Osteoblast (primary cell): Measurements from ENCODE around the gene DNAI4. TPM values are rescaled to one million over a fixed set of nuclear protein-coding genes. Genes with fewer than 3 reads are reported as not detected.

Experiments
- DNase-seq: peaks from one replicate; pipeline ENCODE4 v3.0.0; 2011; ENCODE audit warnings: low spot score, mixed read lengths; ENCODE audit not compliant: insufficient read length; ENCODE audit errors: missing footprints
- H2AFZ ChIP-seq: 2 replicates; pipeline ENCODE4 v1.6.0; 2011; ENCODE audit warnings: mild to moderate bottlenecking, low read length
- H3K27ac ChIP-seq: 2 replicates; pipeline ENCODE4 v1.5.1; 2011; ENCODE audit warnings: mild to moderate bottlenecking, low read depth, low read length, moderate library complexity
- H3K27me3 ChIP-seq: 2 replicates; pipeline ENCODE4 v1.6.0; 2012; ENCODE audit warnings: mild to moderate bottlenecking, control low read depth, inconsistent platforms, low read length, moderate library complexity; ENCODE audit not compliant: insufficient read depth
- H3K36me3 ChIP-seq: 2 replicates; pipeline ENCODE4 v1.5.1; 2011; ENCODE audit warnings: mild to moderate bottlenecking, low read length, control low read depth, moderate library complexity; ENCODE audit not compliant: insufficient read depth
- H3K4me1 ChIP-seq: 2 replicates; pipeline ENCODE4 v1.5.1; 2011; ENCODE audit warnings: mild to moderate bottlenecking, low read length, control low read depth, moderate library complexity; ENCODE audit not compliant: insufficient read depth
- H3K4me2 ChIP-seq: 2 replicates; pipeline ENCODE4 v1.6.0; 2011; ENCODE audit warnings: mild to moderate bottlenecking, low read length; ENCODE audit not compliant: insufficient read depth
- H3K4me3 ChIP-seq: fragments of 200-600 bp; sonication (generic); 3 replicates; pipeline ENCODE4 v1.5.1; 2012; ENCODE audit warnings: mild to moderate bottlenecking, low read length, inconsistent platforms; ENCODE audit not compliant: insufficient read depth
- H3K79me2 ChIP-seq: 2 replicates; pipeline ENCODE4 v1.6.0; 2012; ENCODE audit warnings: mild to moderate bottlenecking, low read length, control low read depth, inconsistent platforms; ENCODE audit not compliant: insufficient read depth
- H3K9me3 ChIP-seq: 2 replicates; pipeline ENCODE4 v1.5.1; 2011; ENCODE audit warnings: low read depth, low read length, control low read depth
- H4K20me1 ChIP-seq: 2 replicates; pipeline ENCODE4 v1.6.0; 2012; ENCODE audit warnings: mild to moderate bottlenecking, low read length, control low read depth; ENCODE audit not compliant: insufficient read depth
- CTCF ChIP-seq: IDR thresholded peaks from 2 replicates; pipeline ENCODE4 v1.5.1; 2011; ENCODE audit warnings: mild to moderate bottlenecking, low read depth, low read length, moderate library complexity; ENCODE audit errors: extremely low read depth
- total RNA-seq: library from RNA; depleted of rRNA; stranded (reverse); fragments of >200 nt; gene quantifications from 2 replicates; pipeline ENCODE4 v1.2.3, GENCODE V29; 2012

Gene DNAI4
- total RNA-seq, 1 donor, result 12.7 TPM

- no peaks in the 10 kb centered on the region for H3K4me1 ChIP-seq
These were observed 76.5 kb downstream of the DNAI4 start for GRCh38 chr1:66848193-66848592.

DNA sequence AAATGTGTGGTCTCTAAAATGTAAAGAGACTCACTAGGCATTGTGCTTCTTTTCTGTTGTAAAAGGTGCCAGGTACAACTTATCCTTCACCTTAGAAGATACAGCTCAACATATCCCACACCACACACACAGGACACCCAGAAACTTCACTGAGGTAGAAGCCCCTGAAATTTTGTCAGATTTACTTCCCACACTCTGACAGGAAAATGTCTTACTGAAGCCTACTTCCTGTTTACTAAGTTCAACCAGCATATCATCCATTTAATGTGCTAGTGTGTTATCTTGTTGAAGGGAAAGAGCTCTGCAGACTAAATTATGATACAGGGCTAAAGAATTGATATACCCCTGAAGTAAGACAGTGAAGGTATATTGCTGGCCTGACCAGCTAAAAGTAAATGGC is 83.7 kb downstream of the DNAI4 start:
- H3K79me2 ChIP-seq, result no peaks in the 10 kb centered on the region
- H3K27ac ChIP-seq, result no peak overlapping the region
- no peaks in the 10 kb centered on the region for H3K27me3 ChIP-seq
- H4K20me1 ChIP-seq, result no peaks in the 10 kb centered on the region
- H3K4me1 ChIP-seq, result no peaks in the 10 kb centered on the region
- DNase-seq, result no peak
- H2AFZ ChIP-seq, result no peak overlapping the region
- H3K36me3 ChIP-seq, result no peaks in the 10 kb centered on the region
- no peak overlapping the region for H3K4me3 ChIP-seq
- H3K4me2 ChIP-seq, result no peak overlapping the region
- H3K9me3 ChIP-seq, result no peaks in the 10 kb centered on the region
- TF ChIP-seq CTCF, result no peak

More at GRCh38 chr1:66848193-66848592, 76.5 kb downstream of the DNAI4 start:
- DNase-seq, result no peak
- no peaks in the 10 kb centered on the region for H4K20me1 ChIP-seq
- no peaks in the 10 kb centered on the region for H3K27me3 ChIP-seq
- no peak overlapping the region for H3K4me3 ChIP-seq
- no peaks in the 10 kb centered on the region for H3K79me2 ChIP-seq
- no peak for TF ChIP-seq CTCF
- H3K4me2 ChIP-seq, result no peak overlapping the region
- no peaks in the 10 kb centered on the region for H3K36me3 ChIP-seq
- H3K9me3 ChIP-seq, result no peaks in the 10 kb centered on the region
- no peak overlapping the region for H2AFZ ChIP-seq
- no peak overlapping the region for H3K27ac ChIP-seq

GRCh38 chr1:66834926-66835325 is 89.7 kb downstream of the DNAI4 start:
- no peaks in the 10 kb centered on the region for H3K4me1 ChIP-seq
- no peak overlapping the region for H3K4me2 ChIP-seq
- no peak overlapping the region for H2AFZ ChIP-seq
- no peaks in the 10 kb centered on the region for H3K36me3 ChIP-seq
- DNase-seq, result no peak
- H3K9me3 ChIP-seq, result no peaks in the 10 kb centered on the region
- TF ChIP-seq CTCF, result no peak
- H3K4me3 ChIP-seq, result no peak overlapping the region
- no peaks in the 10 kb centered on the region for H3K79me2 ChIP-seq
- H3K27ac ChIP-seq, result no peak overlapping the region
- H3K27me3 ChIP-seq, result no peaks in the 10 kb centered on the region
- no peaks in the 10 kb centered on the region for H4K20me1 ChIP-seq

GRCh38 chr1:66833112-66833511 is 91.5 kb downstream of the DNAI4 start:
- Histone ChIP-seq H3K27me3 (no peaks in the 10 kb centered on the region), H3K9me3 (no peaks in the 10 kb centered on the region), H3K4me2 (no peak overlapping the region), H4K20me1 (no peaks in the 10 kb centered on the region), H3K27ac (no peak overlapping the region), H2AFZ (no peak overlapping the region), H3K4me1 (no peaks in the 10 kb centered on the region), H3K4me3 (no peak overlapping the region), H3K36me3 (no peaks in the 10 kb centered on the region), H3K79me2 (no peaks in the 10 kb centered on the region)
- DNase-seq, result no peak
- no peak for TF ChIP-seq CTCF
